Measurements from ENCODE around the gene RAP1GDS1.

RAP1GDS1 gene

DNA sequence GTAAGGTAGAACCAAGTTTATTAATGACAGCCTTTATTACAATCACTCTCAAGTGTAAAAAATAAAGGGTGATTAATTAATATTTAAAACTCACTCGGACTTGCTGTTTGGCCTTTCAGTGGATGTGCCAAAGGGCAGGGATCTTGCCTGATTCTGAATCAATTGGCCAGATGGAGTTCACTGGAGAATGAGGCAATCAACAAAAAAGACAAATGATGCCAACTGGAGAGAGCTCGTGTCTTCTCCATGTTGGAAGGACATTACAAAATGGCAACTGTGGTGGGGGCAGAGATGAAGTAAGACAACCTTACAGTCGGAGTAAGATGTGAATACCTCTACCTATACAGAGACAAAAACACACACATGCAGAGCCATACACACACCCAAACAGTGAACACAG lies 209.2 kb downstream of the RAP1GDS1 start:
- TF ChIP-seq OSR1 (CRISPR knock-in tag; IDR thresholded peaks at IDR 0.05): no peak
- TF ChIP-seq ZC3H10 (CRISPR knock-in tag; IDR thresholded peaks at IDR 0.05): no peak
- TF ChIP-seq RARB (CRISPR knock-in tag; IDR thresholded peaks at IDR 0.05): no peak
- no peak for TF ChIP-seq CSDC2 (CRISPR knock-in tag; IDR thresholded peaks at IDR 0.05)
- no peak for TF ChIP-seq ZNF70 (CRISPR knock-in tag; IDR thresholded peaks at IDR 0.05)
- TF ChIP-seq ZNF8 (CRISPR knock-in tag; IDR thresholded peaks at IDR 0.05): no peak
- no peak for TF ChIP-seq TOX (CRISPR knock-in tag; IDR thresholded peaks at IDR 0.05; ENCODE audit: borderline replicate concordance)
- TF ChIP-seq CREB5 (CRISPR knock-in tag; IDR thresholded peaks at IDR 0.05; ENCODE audit: low read depth): no peak
- no peak for TF ChIP-seq ZFP30 (CRISPR knock-in tag; IDR thresholded peaks at IDR 0.05)
- TF ChIP-seq, protein P1, sequence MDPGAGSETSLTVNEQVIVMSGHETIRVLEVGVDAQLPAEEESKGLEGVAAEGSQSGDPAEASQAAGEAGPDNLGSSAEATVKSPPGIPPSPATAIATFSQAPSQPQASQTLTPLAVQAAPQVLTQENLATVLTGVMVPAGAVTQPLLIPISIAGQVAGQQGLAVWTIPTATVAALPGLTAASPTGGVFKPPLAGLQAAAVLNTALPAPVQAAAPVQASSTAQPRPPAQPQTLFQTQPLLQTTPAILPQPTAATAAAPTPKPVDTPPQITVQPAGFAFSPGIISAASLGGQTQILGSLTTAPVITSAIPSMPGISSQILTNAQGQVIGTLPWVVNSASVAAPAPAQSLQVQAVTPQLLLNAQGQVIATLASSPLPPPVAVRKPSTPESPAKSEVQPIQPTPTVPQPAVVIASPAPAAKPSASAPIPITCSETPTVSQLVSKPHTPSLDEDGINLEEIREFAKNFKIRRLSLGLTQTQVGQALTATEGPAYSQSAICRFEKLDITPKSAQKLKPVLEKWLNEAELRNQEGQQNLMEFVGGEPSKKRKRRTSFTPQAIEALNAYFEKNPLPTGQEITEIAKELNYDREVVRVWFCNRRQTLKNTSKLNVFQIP (CRISPR knock-in tag; IDR thresholded peaks at IDR 0.05; ENCODE audit: borderline replicate concordance, low read depth): no peak
- TF ChIP-seq, protein P2, sequence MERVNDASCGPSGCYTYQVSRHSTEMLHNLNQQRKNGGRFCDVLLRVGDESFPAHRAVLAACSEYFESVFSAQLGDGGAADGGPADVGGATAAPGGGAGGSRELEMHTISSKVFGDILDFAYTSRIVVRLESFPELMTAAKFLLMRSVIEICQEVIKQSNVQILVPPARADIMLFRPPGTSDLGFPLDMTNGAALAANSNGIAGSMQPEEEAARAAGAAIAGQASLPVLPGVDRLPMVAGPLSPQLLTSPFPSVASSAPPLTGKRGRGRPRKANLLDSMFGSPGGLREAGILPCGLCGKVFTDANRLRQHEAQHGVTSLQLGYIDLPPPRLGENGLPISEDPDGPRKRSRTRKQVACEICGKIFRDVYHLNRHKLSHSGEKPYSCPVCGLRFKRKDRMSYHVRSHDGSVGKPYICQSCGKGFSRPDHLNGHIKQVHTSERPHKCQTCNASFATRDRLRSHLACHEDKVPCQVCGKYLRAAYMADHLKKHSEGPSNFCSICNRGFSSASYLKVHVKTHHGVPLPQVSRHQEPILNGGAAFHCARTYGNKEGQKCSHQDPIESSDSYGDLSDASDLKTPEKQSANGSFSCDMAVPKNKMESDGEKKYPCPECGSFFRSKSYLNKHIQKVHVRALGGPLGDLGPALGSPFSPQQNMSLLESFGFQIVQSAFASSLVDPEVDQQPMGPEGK (CRISPR knock-in tag; IDR thresholded peaks at IDR 0.05; ENCODE audit: borderline replicate concordance): no peak
- no peak for TF ChIP-seq PPARA (CRISPR knock-in tag; IDR thresholded peaks at IDR 0.05; ENCODE audit: borderline replicate concordance)
- TF ChIP-seq TCF4 (CRISPR knock-in tag; IDR thresholded peaks at IDR 0.05; ENCODE audit: borderline replicate concordance): no peak
- no peak for TF ChIP-seq ISL1 (CRISPR knock-in tag; IDR thresholded peaks at IDR 0.05)
- TF ChIP-seq SNAI2 (CRISPR knock-in tag; IDR thresholded peaks at IDR 0.05): no peak
- no peak for TF ChIP-seq GLIS3 (CRISPR knock-in tag; IDR thresholded peaks at IDR 0.05)
- TF ChIP-seq ARNTL (CRISPR knock-in tag; IDR thresholded peaks at IDR 0.05; ENCODE audit: borderline replicate concordance, low read depth): no peak
- TF ChIP-seq TSHZ2 (CRISPR knock-in tag; IDR thresholded peaks at IDR 0.05): no peak
- no peak for TF ChIP-seq ZNF565 (CRISPR knock-in tag; conservative IDR thresholded peaks at IDR 0.05; ENCODE audit: low read depth)
- no peak for ATAC-seq

GRCh38 chr4:98470831-98471230 lies 209.6 kb downstream of the RAP1GDS1 start:
- TF ChIP-seq ZFP30 (CRISPR knock-in tag; IDR thresholded peaks at IDR 0.05): no peak
- no peak for TF ChIP-seq SNAI2 (CRISPR knock-in tag; IDR thresholded peaks at IDR 0.05)
- no peak for TF ChIP-seq CREB5 (CRISPR knock-in tag; IDR thresholded peaks at IDR 0.05; ENCODE audit: low read depth)
- no peak for TF ChIP-seq ARNTL (CRISPR knock-in tag; IDR thresholded peaks at IDR 0.05; ENCODE audit: borderline replicate concordance, low read depth)
- TF ChIP-seq ESRRG (CRISPR knock-in tag; IDR thresholded peaks at IDR 0.05): no peak
- no peak for TF ChIP-seq ZNF70 (CRISPR knock-in tag; IDR thresholded peaks at IDR 0.05)
- TF ChIP-seq, protein P1 (CRISPR knock-in tag; IDR thresholded peaks at IDR 0.05; ENCODE audit: borderline replicate concordance, low read depth): no peak
- TF ChIP-seq, protein P2 (CRISPR knock-in tag; IDR thresholded peaks at IDR 0.05; ENCODE audit: borderline replicate concordance): no peak
- no peak for TF ChIP-seq TCF4 (CRISPR knock-in tag; IDR thresholded peaks at IDR 0.05; ENCODE audit: borderline replicate concordance)
- TF ChIP-seq OSR1 (CRISPR knock-in tag; IDR thresholded peaks at IDR 0.05): no peak
- TF ChIP-seq RARB (CRISPR knock-in tag; IDR thresholded peaks at IDR 0.05): no peak
- no peak for TF ChIP-seq ZC3H10 (CRISPR knock-in tag; IDR thresholded peaks at IDR 0.05)
- no peak for TF ChIP-seq PPARA (CRISPR knock-in tag; IDR thresholded peaks at IDR 0.05; ENCODE audit: borderline replicate concordance)
- no peak for TF ChIP-seq ZFP3 (CRISPR knock-in tag; IDR thresholded peaks at IDR 0.05)
- no peak for ATAC-seq

All from SK-N-SH treated with all-trans-retinoic acid at 6 μM for 48 hours (cell line).